Epithelial cell of proximal tubule (primary cell): Measurements from ENCODE around the gene CNIH3. TPM values are rescaled to one million over a fixed set of nuclear protein-coding genes. Genes with fewer than 3 reads are reported as not detected.
A peak's percentile ranks its signal among the peaks of the same experiment; 100 is the strongest.

Experiments
- DNase-seq: peaks from one replicate; pipeline ENCODE4 v3.0.0-alpha.2; 2011; ENCODE audit warnings: low read depth
- H3K4me3 ChIP-seq: 2 replicates; pipeline ENCODE4 v1.5.1; 2011; ENCODE audit warnings: low read depth, mild to moderate bottlenecking, low read length
- total RNA-seq: library from RNA; depleted of rRNA; stranded (reverse); fragments of >200 nt; gene quantifications from 2 replicates; pipeline ENCODE4 v1.2.3, GENCODE V29; 2015
- TF ChIP-seq, protein P1 (sequence below): conservative IDR thresholded peaks from 2 replicates; pipeline ENCODE4 v1.5.1; 2012; ENCODE audit warnings: low read depth, mild to moderate bottlenecking, low read length

CNIH3 gene
- total RNA-seq, 1 donor from 2014 or later: 1.4 TPM

DNA sequence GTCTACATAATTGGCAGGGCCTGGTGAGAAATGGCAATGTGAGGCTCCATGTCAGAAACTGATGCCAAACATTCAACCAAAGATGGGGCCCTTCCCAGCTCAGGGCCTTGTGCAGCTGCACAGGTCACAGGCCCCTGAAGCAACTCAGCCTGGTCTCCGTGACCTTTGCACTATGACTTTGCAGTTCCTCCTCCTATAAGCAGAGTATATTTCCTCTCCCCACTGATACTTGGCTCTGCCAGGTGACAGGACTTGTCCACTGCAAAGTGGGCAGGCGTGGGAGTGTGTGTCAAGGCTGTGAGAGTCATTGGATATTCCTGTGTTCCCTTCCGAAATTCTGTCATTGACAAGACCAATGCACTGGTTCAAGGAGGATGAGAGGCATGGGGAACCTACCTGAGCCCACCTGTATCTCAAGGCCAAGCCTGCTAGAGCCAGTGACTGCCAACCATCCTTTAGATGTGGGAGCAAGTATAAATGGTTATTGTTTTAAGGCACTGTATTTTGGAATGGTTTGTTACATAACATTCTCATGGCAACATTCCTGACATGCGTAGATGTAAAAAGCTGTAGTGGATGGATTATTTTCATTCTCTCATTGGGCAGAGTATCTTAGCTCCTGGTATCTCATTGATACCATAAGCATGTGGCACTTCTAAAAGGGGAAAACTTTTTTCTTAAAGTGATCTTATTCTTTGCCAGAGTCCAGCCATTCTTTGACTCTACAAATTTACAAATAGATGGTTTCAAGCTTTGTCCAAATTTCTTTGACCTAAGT, 75.2 kb downstream of the CNIH3 start:
- no peak for DNase-seq
- no peak overlapping the region for H3K4me3 ChIP-seq
- TF ChIP-seq, protein P1, sequence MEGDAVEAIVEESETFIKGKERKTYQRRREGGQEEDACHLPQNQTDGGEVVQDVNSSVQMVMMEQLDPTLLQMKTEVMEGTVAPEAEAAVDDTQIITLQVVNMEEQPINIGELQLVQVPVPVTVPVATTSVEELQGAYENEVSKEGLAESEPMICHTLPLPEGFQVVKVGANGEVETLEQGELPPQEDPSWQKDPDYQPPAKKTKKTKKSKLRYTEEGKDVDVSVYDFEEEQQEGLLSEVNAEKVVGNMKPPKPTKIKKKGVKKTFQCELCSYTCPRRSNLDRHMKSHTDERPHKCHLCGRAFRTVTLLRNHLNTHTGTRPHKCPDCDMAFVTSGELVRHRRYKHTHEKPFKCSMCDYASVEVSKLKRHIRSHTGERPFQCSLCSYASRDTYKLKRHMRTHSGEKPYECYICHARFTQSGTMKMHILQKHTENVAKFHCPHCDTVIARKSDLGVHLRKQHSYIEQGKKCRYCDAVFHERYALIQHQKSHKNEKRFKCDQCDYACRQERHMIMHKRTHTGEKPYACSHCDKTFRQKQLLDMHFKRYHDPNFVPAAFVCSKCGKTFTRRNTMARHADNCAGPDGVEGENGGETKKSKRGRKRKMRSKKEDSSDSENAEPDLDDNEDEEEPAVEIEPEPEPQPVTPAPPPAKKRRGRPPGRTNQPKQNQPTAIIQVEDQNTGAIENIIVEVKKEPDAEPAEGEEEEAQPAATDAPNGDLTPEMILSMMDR: no peak

DNA sequence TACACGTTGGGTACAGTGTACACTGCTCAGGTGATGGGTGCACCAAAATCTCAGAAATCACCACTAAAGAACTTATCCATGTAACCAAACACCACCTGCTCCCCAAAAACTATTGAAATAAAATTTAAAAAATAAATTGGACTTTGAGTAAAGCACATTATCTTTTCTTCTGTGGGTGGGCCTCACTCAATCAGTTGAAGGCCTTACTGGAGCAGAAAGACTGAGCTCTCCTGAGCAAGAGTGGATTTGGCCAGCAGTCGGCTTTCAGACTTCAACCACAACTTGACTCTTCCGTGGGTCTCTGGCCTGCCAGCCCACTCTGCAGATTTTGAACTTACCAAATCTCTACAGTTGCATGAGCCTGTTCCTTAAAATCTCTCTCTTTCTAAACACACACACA, 78.9 kb downstream of the CNIH3 start:
- no peak overlapping the region for H3K4me3 ChIP-seq
- DNase-seq: no peak
- TF ChIP-seq, protein P1: no peak

DNA sequence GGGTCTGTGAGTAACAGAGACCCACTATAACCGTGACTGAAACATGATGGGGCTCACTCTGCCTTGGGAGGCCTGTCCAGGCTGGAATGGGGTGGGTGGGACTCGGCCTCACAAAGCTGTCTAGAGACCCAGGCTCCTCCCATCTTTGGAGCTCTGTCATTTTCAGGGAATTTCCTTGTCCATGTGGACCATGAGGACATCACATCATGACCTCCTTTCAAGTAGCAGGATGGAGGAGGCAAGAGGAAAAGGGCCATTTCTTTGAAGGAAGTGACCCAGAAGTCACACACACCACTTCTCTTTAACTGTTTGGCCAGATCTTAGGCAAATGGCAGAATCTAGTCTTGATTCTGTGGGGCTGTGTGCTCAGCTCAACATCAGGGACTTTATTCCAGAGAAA, 79.9 kb downstream of the CNIH3 start:
- no peak for DNase-seq
- no peak overlapping the region for H3K4me3 ChIP-seq
- TF ChIP-seq, protein P1: no peak

DNA sequence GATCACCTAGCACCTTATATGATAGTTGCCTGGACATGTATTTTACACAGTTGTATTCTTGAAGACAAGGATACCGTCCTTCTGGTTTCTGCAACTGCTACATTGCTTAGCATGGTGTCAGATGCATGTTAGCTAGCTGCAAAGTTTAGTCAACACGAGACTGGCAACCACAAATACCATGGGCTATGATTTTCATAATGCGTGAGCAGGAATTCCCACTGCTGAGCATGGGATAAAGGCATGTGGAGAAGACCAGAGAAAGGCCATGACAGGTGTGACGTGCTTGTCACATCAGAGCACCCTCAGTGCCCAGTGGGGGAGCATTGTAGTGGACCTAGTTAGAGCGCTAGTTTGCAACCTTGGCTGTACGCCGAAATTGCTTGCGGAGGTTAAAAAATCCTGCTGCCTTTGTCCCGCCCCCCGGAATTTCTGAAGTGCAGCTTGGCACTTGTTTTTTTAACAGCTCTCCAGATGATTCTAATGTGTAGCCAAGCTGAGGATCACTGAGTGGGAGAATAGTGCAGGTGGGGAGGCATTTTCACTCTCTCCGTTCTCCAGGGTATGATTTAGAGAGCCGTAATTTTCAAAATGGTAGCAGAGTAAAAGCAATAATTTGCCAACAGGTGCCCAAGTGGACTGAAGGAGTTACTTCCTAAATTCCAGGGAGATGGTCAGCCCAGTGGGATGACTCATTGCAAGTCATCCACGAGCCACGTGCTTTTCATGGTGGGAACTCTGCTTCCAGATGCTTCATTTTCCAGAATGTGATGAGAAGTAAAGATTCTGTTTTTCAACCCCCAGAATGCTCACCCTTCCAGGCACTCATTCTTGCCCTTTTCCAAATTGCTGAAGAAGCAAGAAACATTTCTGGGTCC, 81.0 kb downstream of the CNIH3 start:
- TF ChIP-seq, protein P1: no peak
- H3K4me3 ChIP-seq: no peak overlapping the region
- peak; percentile 20 for DNase-seq

DNA sequence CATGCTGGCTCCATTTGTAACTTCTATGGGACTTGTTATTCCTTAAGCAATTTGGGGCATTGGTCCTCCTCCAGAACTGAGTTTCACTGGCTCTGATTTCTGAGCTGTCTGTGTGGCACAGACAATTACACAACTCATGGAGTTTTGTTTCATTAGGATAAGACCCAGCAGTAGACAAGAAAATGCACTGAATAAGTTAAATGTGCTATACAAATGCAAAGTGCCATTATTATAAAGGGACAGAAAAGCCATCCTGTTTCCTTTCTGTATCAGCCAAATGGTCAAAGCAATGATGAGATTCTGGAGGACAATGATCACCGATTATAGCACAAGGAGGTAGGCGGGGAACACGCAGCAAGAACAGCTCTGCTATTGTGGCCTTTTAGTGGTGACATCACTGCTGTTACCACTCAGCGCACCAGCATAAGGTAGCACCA, 81.9 kb downstream of the CNIH3 start:
- DNase-seq: no peak
- TF ChIP-seq, protein P1: no peak
- no peak overlapping the region for H3K4me3 ChIP-seq

DNA sequence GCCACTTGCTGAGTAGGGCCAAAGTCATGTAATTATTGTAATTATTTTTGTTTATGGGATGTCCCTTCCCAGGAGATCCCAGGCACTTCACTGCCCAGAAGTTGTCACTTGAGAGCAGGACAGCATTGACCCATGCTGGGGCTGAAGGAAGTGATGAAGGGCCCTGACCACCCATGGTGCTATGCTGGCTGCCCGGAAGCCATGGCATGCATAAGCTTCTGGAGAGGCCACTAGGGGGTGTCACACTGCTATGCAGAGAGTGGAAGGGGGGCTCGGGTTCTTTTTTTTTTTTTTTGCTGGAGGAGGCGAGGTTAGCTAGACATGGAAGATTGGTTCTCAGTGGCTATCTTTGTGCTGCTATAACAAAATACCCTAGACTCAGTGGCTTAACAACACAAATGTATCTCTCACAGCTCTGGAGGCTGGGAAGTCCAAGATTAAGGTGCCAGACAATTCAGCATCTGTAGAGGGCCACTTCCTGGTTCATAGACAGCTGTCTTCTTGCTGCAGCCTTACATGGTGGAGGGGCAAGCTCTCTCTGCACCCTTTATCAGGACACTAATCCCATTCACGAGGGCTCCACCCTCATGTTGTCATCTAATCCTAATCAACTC, 84.9 kb downstream of the CNIH3 start:
- no peak overlapping the region for H3K4me3 ChIP-seq
- TF ChIP-seq, protein P1: peak; percentile 51
- no peak for DNase-seq
